Neural progenitor cell (in vitro differentiated cells): ENCODE data around the gene ANKMY1. TPM values are rescaled to one million over a fixed set of nuclear protein-coding genes. Genes with fewer than 3 reads are reported as not detected.

ENCODE experiments used
- DNase-seq: peaks from one replicate; pipeline ENCODE4 v3.0.0-alpha.2; 2016; ENCODE audit warnings: low spot score
- H2AFZ ChIP-seq: fragments of 200-600 bp; sonication (generic); replicated peaks from 2 replicates; pipeline ENCODE4 v1.6.1; 2016; ENCODE audit warnings: antibody characterized with exemption
- H3F3A ChIP-seq: fragments of 200-600 bp; sonication (generic); 2 replicates; pipeline ENCODE4 v1.6.1; 2016; ENCODE audit warnings: antibody characterized with exemption, low read depth
- H3K27ac ChIP-seq: fragments of 200-600 bp; sonication (generic); 2 replicates; pipeline ENCODE4 v1.5.1; 2016; ENCODE audit warnings: mild to moderate bottlenecking
- H3K27me3 ChIP-seq: fragments of 200-600 bp; sonication (generic); 2 replicates; pipeline ENCODE4 v1.6.1; 2016; ENCODE audit warnings: mild to moderate bottlenecking, moderate library complexity
- H3K36me3 ChIP-seq: fragments of 200-600 bp; sonication (generic); 2 replicates; pipeline ENCODE4 v1.5.1; 2016
- H3K4me1 ChIP-seq: fragments of 200-600 bp; sonication (generic); 2 replicates; pipeline ENCODE4 v1.6.1; 2016; ENCODE audit warnings: mixed run types
- H3K4me2 ChIP-seq: fragments of 200-600 bp; sonication (generic); 2 replicates; pipeline ENCODE4 v1.6.1; 2016
- H3K4me3 ChIP-seq: fragments of 200-600 bp; sonication (generic); 2 replicates; pipeline ENCODE4 v1.5.1; 2016
- H3K79me2 ChIP-seq: fragments of 200-600 bp; sonication (generic); 2 replicates; pipeline ENCODE4 v1.6.1; 2016; ENCODE audit warnings: low read depth
- H3K9ac ChIP-seq: fragments of 200-600 bp; sonication (generic); 2 replicates; pipeline ENCODE4 v1.6.1; 2016
- H3K9me3 ChIP-seq: fragments of 200-600 bp; sonication (generic); 2 replicates; pipeline ENCODE4 v1.5.1; 2016; ENCODE audit warnings: low read depth
- H4K20me1 ChIP-seq: fragments of 200-600 bp; sonication (generic); 2 replicates; pipeline ENCODE4 v1.6.1; 2016; ENCODE audit warnings: low read depth
- H3K27ac Mint-ChIP-seq: 3 replicates; pipeline ENCODE4 v1.8.0; 2021; ENCODE audit warnings: mixed read lengths
- H3K27me3 Mint-ChIP-seq: 2 replicates; pipeline ENCODE4 v1.8.0; 2022; ENCODE audit warnings: low read depth, mild to moderate bottlenecking, inconsistent platforms, moderate library complexity, mixed read lengths; ENCODE audit not compliant: insufficient read depth
- H3K36me3 Mint-ChIP-seq: 3 replicates; pipeline ENCODE4 v1.8.0; 2021; ENCODE audit warnings: mixed read lengths
- H3K4me1 Mint-ChIP-seq: 3 replicates; pipeline ENCODE4 v1.8.0; 2021; ENCODE audit warnings: mixed read lengths
- H3K4me3 Mint-ChIP-seq: 3 replicates; pipeline ENCODE4 v1.8.0; 2021; ENCODE audit warnings: mild to moderate bottlenecking, moderate library complexity, mixed read lengths
- H3K9me3 Mint-ChIP-seq: 3 replicates; pipeline ENCODE4 v1.8.0; 2020; ENCODE audit warnings: mixed read lengths
- CTCF ChIP-seq: fragments of 200-600 bp; sonication (generic); IDR thresholded peaks from 2 replicates; pipeline ENCODE4 v1.5.1; 2017; ENCODE audit warnings: antibody characterized with exemption, mild to moderate bottlenecking
- EZH2 ChIP-seq: fragments of 200-600 bp; sonication (generic); IDR thresholded peaks from 2 replicates; pipeline ENCODE4 v1.6.1; 2017; ENCODE audit warnings: antibody characterized with exemption, mild to moderate bottlenecking, moderate library complexity
- EZH2phosphoT487 ChIP-seq: fragments of 200-600 bp; sonication (generic); IDR thresholded peaks from 2 replicates; pipeline ENCODE4 v1.6.1; 2017; ENCODE audit warnings: antibody characterized with exemption
- total RNA-seq: library from RNA; depleted of rRNA; stranded (reverse); fragments of >200 nt; gene quantifications from 2 replicates; pipeline ENCODE4 v1.2.3, GENCODE V29; 2015; ENCODE audit warnings: low replicate concordance

Gene ANKMY1
- total RNA-seq, 1 donor from 2014 or later, result 4.2 TPM

GRCh38 chr2:240509667-240510512, 47.9 kb downstream of the ANKMY1 start:
- H3F3A ChIP-seq, result no peaks in the 10 kb centered on the region
- no peak overlapping the region for H3K27ac ChIP-seq
- Mint-ChIP-seq H3K9me3 (no peaks in the 10 kb centered on the region), H3K4me1 (peaks cover 7% of the 10 kb centered on the region), H3K27ac (no peak overlapping the region), H3K27me3 (peaks cover 6% of the 10 kb centered on the region), H3K36me3 (peaks cover 3% of the 10 kb centered on the region), H3K4me3 (no peak overlapping the region)
- H2AFZ ChIP-seq, result no peak overlapping the region
- DNase-seq, result no peak
- H3K4me3 ChIP-seq, result no peak overlapping the region
- H3K27me3 ChIP-seq, result no peaks in the 10 kb centered on the region
- H4K20me1 ChIP-seq, result no peaks in the 10 kb centered on the region
- no peak overlapping the region for H3K4me2 ChIP-seq
- no peak overlapping the region for H3K9ac ChIP-seq
- TF ChIP-seq CTCF (no peak), EZH2phosphoT487 (no peak), EZH2 (no peak)
- H3K9me3 ChIP-seq, result no peaks in the 10 kb centered on the region
- no peaks in the 10 kb centered on the region for H3K79me2 ChIP-seq
- H3K4me1 ChIP-seq, result no peaks in the 10 kb centered on the region
- H3K36me3 ChIP-seq, result no peaks in the 10 kb centered on the region

- Mint-ChIP-seq H3K27ac (no peak overlapping the region), H3K4me1 (peaks cover 6% of the 10 kb centered on the region), H3K9me3 (no peaks in the 10 kb centered on the region), H3K4me3 (no peak overlapping the region), H3K36me3 (peaks cover 3% of the 10 kb centered on the region), H3K27me3 (peaks cover 6% of the 10 kb centered on the region)
- Histone ChIP-seq H3K4me1 (no peaks in the 10 kb centered on the region), H3K27me3 (no peaks in the 10 kb centered on the region), H3K36me3 (no peaks in the 10 kb centered on the region), H4K20me1 (no peaks in the 10 kb centered on the region), H3K9ac (no peak overlapping the region), H2AFZ (no peak overlapping the region), H3K79me2 (no peaks in the 10 kb centered on the region), H3F3A (no peaks in the 10 kb centered on the region), H3K4me3 (no peak overlapping the region), H3K9me3 (no peaks in the 10 kb centered on the region), H3K27ac (no peak overlapping the region), H3K4me2 (no peak overlapping the region)
- DNase-seq, result no peak
- no peak for TF ChIP-seq EZH2
- TF ChIP-seq EZH2phosphoT487, result no peak
- no peak for TF ChIP-seq CTCF
These were observed 48.8 kb downstream of the ANKMY1 start for GRCh38 chr2:240508832-240509545.

GRCh38 chr2:240507778-240508251, 50.0 kb downstream of the ANKMY1 start:
- H3K4me1 ChIP-seq, result no peaks in the 10 kb centered on the region
- no peak overlapping the region for H2AFZ ChIP-seq
- Mint-ChIP-seq H3K4me1 (peaks cover 3% of the 10 kb centered on the region), H3K27me3 (peaks cover 6% of the 10 kb centered on the region), H3K36me3 (peaks cover 3% of the 10 kb centered on the region), H3K4me3 (no peak overlapping the region), H3K9me3 (no peaks in the 10 kb centered on the region), H3K27ac (no peak overlapping the region)
- no peaks in the 10 kb centered on the region for H3K27me3 ChIP-seq
- no peak overlapping the region for H3K9ac ChIP-seq
- H3K4me2 ChIP-seq, result no peak overlapping the region
- H3K9me3 ChIP-seq, result no peaks in the 10 kb centered on the region
- TF ChIP-seq EZH2, result no peak
- no peak for TF ChIP-seq CTCF
- TF ChIP-seq EZH2phosphoT487, result no peak
- no peaks in the 10 kb centered on the region for H3F3A ChIP-seq
- H3K79me2 ChIP-seq, result no peaks in the 10 kb centered on the region
- no peak overlapping the region for H3K27ac ChIP-seq
- H4K20me1 ChIP-seq, result no peaks in the 10 kb centered on the region
- H3K4me3 ChIP-seq, result no peak overlapping the region
- H3K36me3 ChIP-seq, result no peaks in the 10 kb centered on the region
- DNase-seq, result no peak
